Hypothalamus (tissue), 51 donors: ENCODE data around the gene PCF11.
"Not testable (repeated sequence)": the region's sequence is repeated elsewhere in the genome, so short reads cannot be mapped to it uniquely, and the experiment has no call there.

Experiments
- DNase-seq, 51 donors: peaks; one replicate each; lab custom pipeline; 2025; lab: John Stamatoyannopoulos, UW

Gene PCF11, protein sequence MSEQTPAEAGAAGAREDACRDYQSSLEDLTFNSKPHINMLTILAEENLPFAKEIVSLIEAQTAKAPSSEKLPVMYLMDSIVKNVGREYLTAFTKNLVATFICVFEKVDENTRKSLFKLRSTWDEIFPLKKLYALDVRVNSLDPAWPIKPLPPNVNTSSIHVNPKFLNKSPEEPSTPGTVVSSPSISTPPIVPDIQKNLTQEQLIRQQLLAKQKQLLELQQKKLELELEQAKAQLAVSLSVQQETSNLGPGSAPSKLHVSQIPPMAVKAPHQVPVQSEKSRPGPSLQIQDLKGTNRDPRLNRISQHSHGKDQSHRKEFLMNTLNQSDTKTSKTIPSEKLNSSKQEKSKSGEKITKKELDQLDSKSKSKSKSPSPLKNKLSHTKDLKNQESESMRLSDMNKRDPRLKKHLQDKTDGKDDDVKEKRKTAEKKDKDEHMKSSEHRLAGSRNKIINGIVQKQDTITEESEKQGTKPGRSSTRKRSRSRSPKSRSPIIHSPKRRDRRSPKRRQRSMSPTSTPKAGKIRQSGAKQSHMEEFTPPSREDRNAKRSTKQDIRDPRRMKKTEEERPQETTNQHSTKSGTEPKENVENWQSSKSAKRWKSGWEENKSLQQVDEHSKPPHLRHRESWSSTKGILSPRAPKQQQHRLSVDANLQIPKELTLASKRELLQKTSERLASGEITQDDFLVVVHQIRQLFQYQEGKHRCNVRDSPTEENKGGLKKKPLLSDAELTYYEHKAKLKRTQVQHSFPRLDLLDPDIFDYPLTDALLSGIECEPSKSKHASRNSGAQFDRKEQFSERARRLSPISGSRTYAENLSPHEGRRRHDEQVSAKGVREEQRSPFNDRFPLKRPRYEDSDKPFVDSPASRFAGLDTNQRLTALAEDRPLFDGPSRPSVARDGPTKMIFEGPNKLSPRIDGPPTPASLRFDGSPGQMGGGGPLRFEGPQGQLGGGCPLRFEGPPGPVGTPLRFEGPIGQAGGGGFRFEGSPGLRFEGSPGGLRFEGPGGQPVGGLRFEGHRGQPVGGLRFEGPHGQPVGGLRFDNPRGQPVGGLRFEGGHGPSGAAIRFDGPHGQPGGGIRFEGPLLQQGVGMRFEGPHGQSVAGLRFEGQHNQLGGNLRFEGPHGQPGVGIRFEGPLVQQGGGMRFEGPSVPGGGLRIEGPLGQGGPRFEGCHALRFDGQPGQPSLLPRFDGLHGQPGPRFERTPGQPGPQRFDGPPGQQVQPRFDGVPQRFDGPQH (N-terminal part only)

DNA sequence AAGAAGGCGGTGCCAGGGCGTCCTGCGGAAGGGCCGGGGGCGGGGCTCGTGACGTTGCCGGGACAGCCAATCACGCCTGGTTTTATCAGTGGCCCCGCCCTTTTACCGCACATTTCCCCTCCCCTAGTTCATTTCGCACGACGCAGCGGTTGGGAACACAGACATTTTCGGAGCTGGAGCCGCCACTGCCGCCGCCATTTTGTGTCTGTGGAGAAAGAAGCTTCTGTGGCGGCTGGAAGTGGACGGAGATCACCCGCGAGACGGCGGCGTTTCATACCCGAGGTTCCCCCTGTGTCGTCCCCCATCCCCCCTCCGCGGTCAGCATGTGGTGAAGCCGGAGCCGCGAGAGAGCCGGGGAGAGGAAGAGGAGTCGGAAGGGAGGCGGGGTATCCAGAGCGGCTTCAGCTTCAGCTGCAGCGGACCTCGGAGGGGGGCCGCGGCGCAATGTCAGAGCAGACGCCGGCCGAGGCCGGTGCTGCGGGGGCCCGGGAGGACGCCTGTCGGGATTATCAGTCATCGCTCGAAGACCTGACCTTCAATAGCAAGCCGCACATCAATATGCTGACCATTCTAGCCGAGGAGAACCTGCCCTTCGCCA, at the start of gene PCF11:
TSS of gene PCF11 (plus strand) at position 136 of the 598 bp plus-strand sequence. CDS start at position 445, 309 bp downstream.
- DNase-seq = peak in 12 of 51 donors; percentile 83 to 100 (median 94)

DNA sequence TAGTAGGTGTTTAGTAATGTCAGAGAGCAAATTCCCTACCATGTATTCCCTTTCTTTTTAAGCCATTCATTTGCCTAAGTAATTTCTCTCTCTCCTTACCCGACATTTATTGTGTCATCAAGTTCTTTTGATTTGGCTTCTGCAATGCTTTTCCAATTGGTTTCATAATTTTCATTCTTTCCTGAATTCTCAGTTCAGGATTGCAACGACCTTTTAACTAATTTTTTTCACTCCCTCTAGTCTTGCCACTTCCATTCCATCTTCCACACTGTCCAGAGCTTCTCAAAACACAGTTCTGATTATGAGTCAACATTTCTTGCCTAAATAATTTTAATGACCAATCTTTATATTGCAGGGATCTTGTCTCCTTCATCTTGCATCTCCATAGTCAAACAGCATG, 44.0 kb upstream of the PCF11 start:
- DNase-seq = no peak

DNA sequence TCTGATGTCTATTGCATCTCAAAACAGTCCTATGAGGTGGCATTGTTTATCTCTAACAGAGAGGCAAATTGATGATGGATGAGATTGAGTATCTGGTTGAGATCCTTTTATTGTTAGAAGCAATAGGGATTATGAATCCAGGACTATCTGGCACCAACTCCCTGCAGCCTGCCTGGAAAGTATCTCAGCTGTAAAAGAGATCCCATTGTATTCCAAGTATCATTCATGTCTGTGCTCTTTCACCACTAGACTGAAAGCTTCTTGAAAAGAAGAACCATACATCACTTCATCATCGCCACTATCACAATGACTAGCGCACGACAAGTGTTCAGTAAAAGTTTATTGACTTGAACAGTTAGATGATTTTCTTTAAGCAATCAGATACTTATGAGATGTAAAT, 41.9 kb upstream of the PCF11 start:
- DNase-seq = no peak

DNA sequence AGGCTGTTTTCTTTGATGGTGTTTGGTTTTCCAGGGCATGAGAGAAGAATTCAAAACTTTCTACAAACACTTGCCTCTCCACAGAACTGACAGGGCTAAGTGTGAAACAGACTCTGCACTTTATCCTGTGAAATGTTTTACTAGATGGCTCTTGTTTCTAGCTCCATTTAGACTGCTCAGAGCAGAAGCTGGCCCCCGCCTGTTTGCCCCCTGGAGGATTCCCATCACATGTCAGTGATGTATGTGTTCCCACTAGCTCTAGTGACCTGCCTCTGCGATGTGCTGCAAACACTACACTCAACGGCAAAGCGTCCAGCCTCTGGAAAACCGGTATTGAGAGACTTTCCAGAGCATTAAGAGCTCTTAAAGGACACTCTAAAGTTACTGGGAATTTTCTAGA, 41.4 kb upstream of the PCF11 start:
- DNase-seq = no peak

DNA sequence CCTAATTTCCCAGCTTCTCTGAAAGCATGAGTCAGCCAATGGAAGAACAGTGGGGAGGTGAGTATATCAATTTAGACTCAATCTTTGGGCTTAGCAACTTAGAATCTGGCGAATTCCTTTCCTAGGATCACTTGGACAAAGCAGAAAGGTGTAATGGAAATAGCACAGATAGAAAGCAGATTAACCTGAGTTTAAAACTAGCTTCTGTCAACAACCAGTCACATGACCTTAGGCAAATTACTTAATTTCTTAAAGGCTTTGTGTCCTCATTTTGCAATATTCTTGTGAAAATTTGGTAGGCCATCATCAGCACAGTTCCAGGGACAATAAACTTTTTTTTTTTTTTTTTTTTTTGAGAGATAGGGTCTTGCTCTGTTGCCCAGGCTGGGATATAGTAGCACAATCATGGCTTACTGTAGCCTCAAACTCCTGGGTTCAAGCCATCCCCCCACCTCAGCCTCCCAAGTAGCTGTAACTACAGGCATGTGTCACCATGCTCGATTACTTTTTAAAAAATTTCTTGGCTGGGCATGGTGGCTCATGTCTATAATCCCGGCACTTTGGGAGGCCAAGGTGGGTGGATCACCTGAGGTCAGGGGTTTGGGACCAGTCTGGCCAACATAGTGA, 40.8 kb upstream of the PCF11 start:
- no peak for DNase-seq

DNA sequence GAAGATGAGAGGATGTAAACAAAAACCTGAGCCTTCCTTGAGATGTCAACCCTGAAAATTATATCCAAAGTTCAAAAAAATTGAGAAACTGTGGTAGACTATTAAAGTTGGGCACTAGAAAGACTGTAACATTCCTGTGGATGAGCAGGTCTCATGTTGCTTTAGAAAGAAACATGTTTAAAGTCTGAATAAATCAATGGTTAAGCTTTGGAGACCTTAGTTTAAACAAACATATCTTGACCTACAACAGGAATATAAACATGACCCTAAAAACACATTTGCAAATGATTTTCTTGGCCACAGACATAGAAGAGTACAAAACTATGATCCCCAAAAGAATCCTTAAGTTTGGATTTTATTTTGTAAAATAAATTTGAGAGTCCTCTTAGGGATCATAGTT, 38.1 kb upstream of the PCF11 start:
- no peak for DNase-seq

DNA sequence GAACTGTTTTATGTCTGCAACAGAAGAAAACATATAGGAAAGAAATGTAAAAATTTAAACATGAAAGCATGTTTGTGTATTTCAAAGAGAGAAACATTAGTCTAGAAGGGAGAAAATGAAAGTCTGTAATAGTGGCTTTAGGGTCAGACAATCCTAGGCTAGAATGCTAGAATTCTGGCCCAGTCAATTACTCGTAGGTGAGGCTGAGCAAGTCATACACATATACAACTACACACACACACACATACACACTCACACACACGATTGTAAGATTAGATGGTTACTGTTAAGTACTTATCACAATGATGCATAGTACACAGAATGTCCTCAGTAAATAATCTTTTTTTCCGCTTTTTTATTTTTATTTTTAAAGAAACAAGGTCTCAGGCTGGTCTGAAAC, 37.7 kb upstream of the PCF11 start:
- DNase-seq = no peak

DNA sequence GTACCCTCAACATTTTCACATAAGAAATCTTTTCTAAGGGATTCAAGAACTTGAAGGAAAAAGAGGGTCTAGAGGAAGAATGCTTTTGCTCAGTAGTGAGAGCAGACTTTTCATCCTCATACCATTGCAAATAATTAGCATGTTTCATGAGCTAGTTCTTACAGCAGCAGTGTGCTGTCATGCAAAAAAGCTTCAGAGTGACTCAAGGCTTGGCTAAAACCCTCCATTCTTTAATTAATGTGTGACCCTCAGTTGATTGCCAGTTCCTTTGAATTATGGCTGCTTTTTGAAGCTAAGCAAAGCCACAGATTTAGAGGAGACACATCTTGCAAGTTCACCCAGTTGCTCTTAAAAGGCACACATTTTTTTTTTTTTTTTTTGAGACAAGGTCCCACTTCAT, 36.6 kb upstream of the PCF11 start:
- no peak for DNase-seq

DNA sequence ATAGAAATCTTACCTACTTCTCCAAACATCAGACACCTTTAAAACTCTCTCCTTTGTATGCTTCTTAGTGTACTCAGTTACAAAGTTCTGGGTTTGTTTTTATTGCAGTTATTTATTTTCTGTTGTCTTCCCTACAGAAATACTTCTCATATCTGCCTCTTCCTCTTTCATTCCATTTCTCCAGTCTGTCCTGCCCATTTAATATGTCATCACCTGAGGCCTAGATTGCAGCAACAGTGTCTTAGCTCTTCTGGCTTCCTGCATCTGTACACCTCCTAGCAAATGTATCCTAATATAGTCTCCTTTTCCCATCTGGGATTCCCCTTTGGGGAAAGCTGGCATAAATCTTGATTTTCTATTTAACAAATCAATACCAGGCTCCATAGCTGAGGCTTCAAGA, 34.9 kb upstream of the PCF11 start:
- DNase-seq = no peak

DNA sequence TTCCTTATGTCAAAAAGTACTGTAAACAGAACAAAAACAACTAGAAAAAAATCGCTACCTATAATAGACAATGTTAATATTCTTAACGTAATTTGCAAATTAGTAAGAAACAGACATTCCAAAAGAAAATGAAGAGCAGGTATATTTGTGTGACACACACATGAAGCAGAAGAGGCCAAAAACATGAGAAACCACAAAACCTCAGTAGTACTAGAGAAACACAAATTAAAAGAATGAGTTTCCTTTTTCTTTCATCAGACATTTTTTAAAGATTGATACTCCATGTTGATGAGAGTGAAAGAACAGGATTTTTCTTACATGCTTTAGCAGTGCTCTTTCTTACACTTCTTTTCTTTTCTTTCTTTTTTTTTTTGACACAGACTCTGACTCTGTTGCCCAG, 34.2 kb upstream of the PCF11 start:
- DNase-seq = no peak

DNA sequence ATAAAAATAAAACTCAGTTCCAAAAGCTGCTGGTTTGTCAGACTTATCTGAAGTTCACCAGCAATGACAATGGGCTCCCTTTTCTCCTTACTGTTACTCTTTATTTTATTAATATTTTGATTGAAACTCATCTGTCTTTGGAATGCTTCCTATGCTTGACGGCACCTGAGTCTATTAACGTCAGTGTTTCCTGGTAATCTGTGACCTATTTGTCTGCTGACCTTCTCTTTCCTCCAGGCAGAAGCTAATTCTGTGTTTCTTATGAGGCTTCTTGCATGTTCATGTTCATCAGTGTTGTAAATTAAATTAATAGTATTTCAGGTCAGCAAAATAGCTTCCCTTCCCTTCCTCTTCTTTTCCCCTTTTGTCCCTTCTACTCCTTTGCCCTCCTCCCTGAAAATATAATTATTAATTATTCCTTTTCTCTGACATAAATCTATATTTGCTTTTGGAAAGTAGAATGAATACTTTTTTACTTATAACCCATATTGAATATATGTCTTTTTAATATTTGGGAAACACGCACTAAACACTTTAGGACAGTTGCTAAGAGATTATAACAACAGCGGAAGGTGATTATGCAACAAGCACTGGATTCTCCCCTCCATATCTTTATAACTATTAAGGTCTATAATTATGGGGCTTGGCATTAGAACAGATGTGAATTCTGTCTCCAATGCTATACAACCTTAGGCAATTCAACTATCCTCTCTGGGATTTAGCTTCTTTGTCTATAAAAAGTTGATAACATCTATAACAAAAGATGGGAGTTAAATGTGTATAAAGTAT, 32.1 kb upstream of the PCF11 start:
- no peak for DNase-seq

DNA sequence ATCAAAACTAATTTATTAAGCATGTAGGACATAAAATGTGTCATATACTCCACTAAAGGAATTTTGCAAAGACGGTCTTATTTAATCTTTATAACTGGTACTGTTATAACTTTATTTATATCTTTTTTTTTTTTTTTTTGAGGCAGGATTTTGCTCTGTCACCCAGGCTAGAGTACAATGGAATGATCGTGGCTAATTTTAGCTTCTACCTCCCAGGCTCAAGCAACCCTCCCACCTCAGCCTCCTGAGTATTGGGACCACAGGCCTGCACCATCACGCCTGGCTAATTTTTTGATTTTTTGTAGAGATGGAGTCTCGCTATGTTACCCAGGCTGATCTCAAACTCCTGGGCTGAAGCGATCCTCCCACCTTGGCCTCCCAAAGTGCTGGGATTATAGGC, 31.4 kb upstream of the PCF11 start:
- no peak for DNase-seq

DNA sequence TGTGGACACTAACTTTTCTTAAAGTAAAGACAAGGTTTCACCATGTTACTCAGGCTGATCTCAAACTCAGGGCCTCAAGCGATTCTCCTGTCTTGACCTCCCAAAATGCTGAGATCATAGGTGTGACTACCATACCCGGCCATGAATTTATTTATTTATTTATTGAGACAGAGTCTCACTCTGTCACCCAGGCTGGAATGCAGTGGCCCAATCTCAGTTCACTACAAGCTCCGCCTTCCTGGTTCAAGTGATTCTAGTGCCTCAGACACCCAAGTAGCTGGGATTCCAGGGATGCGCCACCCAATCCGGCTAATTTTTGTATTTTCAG, 29.7 kb upstream of the PCF11 start:
- no peak for DNase-seq

DNA sequence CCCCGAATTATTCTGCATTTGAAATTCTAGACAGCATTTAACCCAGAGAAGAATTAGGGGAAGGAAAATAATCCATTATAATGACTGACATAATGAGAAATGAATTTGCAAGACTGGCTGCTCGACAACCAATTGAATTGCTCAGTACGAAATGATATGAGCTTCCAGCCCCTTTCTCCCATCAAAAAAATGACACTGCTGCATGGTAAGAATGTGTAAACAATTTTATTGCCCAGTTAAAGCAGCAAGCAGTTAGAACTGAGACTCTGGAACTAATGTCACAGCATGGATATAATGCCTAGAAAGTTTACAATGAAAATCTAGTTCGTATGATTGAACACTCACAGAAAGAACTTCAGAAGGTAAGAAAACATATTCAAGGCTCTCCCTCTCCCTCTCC, 24.7 kb upstream of the PCF11 start:
- DNase-seq = no peak

DNA sequence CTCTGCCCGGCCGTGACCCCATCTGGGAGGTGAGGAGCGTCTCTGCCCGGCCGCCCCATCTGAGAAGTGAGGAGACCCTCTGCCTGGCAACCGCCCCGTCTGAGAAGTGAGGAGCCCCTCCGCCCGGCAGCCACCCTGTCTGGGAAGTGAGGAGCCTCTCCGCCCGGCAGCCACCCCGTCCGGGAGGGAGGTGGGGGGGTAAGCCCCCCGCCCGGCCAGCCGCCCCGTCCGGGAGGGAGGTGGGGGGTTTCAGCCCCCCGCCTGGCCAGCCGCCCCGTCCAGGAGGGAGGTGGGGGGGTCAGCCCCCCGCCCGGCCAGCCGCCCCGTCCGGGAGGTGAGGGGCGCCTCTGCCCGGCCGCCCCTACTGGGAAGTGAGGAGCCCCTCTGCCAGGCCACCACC, 23.7 kb upstream of the PCF11 start:
- not testable (repeated sequence) for DNase-seq

DNA sequence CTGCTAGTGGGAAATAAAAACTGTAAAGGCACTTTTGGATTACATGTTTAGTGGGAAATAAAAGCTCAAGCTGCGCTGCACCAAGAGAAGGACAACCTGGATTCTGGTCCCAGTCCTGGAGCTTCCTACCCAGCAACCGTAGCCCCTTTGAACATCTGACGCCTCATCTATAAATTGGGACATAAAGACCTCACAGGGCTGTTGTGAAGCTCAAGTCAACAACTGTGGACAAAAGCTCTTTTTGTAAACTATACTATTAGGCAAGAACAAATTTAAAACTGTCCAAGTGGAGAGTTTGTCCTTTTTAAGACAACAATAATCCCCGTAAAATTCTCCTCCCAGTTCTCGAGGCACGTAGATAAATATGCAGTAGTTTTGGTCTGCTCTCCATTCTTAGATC, 17.6 kb upstream of the PCF11 start:
- DNase-seq = no peak

DNA sequence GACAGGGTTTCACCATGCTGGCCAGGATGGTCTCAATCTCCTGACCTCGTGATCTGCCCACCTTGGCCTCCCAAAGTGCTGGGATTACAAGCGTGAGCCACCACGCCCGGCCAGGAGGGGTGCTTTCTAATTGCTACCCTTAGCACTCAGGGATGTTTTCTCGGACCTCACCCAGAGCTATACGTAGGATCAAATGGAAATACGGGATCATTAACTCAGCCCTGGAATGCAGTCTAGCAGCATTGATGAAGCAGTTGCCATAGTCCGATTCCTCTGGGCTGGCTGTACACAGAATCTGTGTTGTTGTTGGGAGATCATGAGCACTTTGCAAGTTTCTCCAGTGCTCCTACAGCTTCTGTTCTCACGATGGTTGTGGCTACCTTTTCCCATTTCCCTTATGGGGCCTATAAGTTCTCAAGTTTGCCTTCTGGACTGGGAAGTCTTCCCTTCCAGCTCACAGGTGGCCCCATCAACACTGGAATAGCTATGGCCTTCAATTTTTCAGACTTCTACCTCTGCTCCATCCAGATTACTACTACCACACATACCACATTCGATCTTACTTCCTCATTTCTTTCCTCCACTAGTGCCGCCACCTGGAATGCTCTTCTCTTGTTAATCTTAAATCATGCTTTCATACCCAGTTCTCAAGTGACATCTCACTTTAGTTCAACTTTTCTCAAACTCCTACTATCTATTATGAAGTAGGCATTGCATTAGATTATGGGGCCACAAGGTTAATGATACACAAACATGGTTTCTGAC, 16.1 kb upstream of the PCF11 start:
- no peak for DNase-seq

DNA sequence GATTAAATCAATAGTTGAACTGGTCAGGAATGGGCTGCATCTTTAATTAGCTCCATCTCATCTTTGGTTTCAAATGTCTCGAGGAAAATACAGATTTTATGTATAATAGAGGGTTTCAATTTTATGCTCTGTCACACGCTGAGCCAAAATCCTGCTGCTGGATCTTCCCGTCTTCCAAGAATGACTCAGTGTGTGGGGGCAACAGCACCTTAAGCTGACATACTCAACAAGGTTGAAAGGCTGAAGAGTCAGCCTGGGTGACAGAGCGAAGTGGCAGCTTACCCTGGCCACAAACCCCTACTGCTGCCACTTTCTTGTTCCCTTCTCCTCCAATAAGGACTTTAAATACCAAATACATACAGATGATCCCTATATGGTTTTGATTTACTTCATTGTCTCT, 9.0 kb upstream of the PCF11 start:
- DNase-seq = peak in 1 of 51 donors; percentile 18

DNA sequence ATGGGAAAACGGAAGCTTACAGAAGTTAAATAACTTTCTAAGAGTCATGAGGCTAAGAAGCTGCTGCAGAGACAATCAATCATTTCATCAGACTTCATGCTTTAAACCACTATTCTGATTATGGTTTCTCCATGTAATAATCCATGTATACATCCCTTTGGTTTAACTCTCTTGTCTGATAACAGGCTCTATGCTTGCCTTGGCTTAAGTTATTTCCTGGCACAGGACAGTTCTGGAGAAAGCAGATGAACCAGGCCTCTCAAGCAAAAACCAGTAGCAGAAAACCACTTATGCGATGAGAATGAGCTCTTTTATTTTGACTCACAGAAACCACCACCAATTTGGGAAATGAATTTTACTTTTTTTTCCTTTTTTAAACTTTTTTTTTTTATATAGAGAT, 6.5 kb upstream of the PCF11 start:
- DNase-seq = no peak
